Right ventricle myocardium superior (tissue), 1 donor: ENCODE results near the gene BAZ2B. TPM values are rescaled to one million over a fixed set of nuclear protein-coding genes. Genes with fewer than 3 reads are reported as not detected.
A peak's percentile ranks its signal among the peaks of the same experiment; 100 is the strongest.
"Not testable (repeated sequence)": the region's sequence is repeated elsewhere in the genome, so short reads cannot be mapped to it uniquely, and the experiment has no call there.

Source experiments
- ATAC-seq: fragments of 200-7000 bp; cut with Tn5 transposase; one replicate; pipeline ENCODE4 v1.9.1; 2020; ENCODE audit warnings: mild to moderate bottlenecking; ENCODE audit not compliant: poor library complexity
- DNase-seq: peaks from one replicate; pipeline ENCODE4 v3.0.0-alpha.2; 2020
- intact Hi-C: fragments of 100-400 bp; cut with DNase I; formaldehyde crosslinking; loops from one replicate; pipeline ENCODE4 v1.11.2; 2022
- total RNA-seq: library from RNA; stranded (reverse); fragmentation: NEBNext Ultra II Directional; extraction: Animal tissue kit (Norgen Biotek cat#: 25700); gene quantifications from one replicate; pipeline ENCODE4 v1.2.1, GENCODE V29; 2021
- donor health status: DM: no; HTN: yes; CAD: no; lungs with severe emphysema.

BAZ2B gene
- total RNA-seq, 1 donor from 2014 or later, result 27.0 TPM

- no peak for ATAC-seq
- no peak for DNase-seq
- intact Hi-C loops, result no loop called here
Measured at GRCh38 chr2:159396799-159397198, 219.5 kb downstream of the BAZ2B start.

GRCh38 chr2:159382447-159383028 lies 233.8 kb downstream of the BAZ2B start:
- DNase-seq (no peak), ATAC-seq (no peak)
- intact Hi-C loops, result no loop called here

- DNase-seq (no peak), ATAC-seq (no peak)
- intact Hi-C loops, result no loop called here
Measured at GRCh38 chr2:159381574-159381973, 234.8 kb downstream of the BAZ2B start.

- no peak for ATAC-seq
- no peak for DNase-seq
- intact Hi-C loops, result no loop called here
Measured at GRCh38 chr2:159380685-159381239, 235.6 kb downstream of the BAZ2B start.

GRCh38 chr2:159379181-159379580 lies 237.2 kb downstream of the BAZ2B start:
- ATAC-seq, result no peak
- intact Hi-C loops, result no loop called here
- no peak for DNase-seq

GRCh38 chr2:159375241-159375640 lies 241.1 kb downstream of the BAZ2B start:
- DNase-seq, result no peak
- intact Hi-C loops, result no loop called here
- ATAC-seq, result no peak

GRCh38 chr2:159371506-159371905 lies 244.8 kb downstream of the BAZ2B start:
- DNase-seq (no peak), ATAC-seq (no peak)
- intact Hi-C loops, result no loop called here

- intact Hi-C loops, result no loop called here
Measured at GRCh38 chr2:159366538-159366937, 249.8 kb downstream of the BAZ2B start.

GRCh38 chr2:159362816-159363251 lies 253.5 kb downstream of the BAZ2B start:
- intact Hi-C loops, result no loop called here
- no peak for DNase-seq
- ATAC-seq, result no peak

More at GRCh38 chr2:159366538-159366937, 249.8 kb downstream of the BAZ2B start:
- no peak for DNase-seq
- ATAC-seq, result no peak

- ATAC-seq (no peak), DNase-seq (no peak)
- intact Hi-C loops, result no loop called here
Measured at GRCh38 chr2:159362094-159362493, 254.3 kb downstream of the BAZ2B start.

- intact Hi-C loops, DNase-seq, ATAC-seq: not testable (repeated sequence)
Measured at GRCh38 chr2:159361603-159362002, 254.7 kb downstream of the BAZ2B start.

- DNase-seq, result no peak
- no peak for ATAC-seq
- intact Hi-C loops, result no loop called here
Measured at GRCh38 chr2:159356053-159356554, 260.2 kb downstream of the BAZ2B start.

- intact Hi-C loops, result no loop called here
- ATAC-seq, result peak; percentile 41
- DNase-seq, result no peak
Measured at GRCh38 chr2:159351977-159352376, 264.4 kb downstream of the BAZ2B start.

GRCh38 chr2:159349674-159350299 lies 266.6 kb downstream of the BAZ2B start:
- no peak for ATAC-seq
- intact Hi-C loops, result no loop called here

GRCh38 chr2:159326569-159327255 lies 289.6 kb downstream of the BAZ2B start:
- intact Hi-C loops, result no loop called here
- peak; percentile 41 for ATAC-seq
- DNase-seq, result no peak

More at GRCh38 chr2:159349674-159350299, 266.6 kb downstream of the BAZ2B start:
- no peak for DNase-seq

GRCh38 chr2:159322419-159322818 lies 293.9 kb downstream of the BAZ2B start:
- intact Hi-C loops, result no loop called here
- ATAC-seq, result no peak
- no peak for DNase-seq

GRCh38 chr2:159317392-159318088 lies 298.8 kb downstream of the BAZ2B start:
- DNase-seq, result no peak
- intact Hi-C loops, result loop anchor here (10.0 kb wide), 1 partner anchor 423 kb away; no protein-coding TSS in a partner anchor
- no peak for ATAC-seq

- no peak for DNase-seq
- intact Hi-C loops, result no loop called here
Measured at GRCh38 chr2:159307942-159308341, 308.4 kb downstream of the BAZ2B start.

GRCh38 chr2:159300586-159300985 lies 315.8 kb downstream of the BAZ2B start:
- intact Hi-C loops, result no loop called here
- DNase-seq (no peak), ATAC-seq (no peak)

More at GRCh38 chr2:159307942-159308341, 308.4 kb downstream of the BAZ2B start:
- no peak for ATAC-seq
